ENCODE measurements around the gene CER1.

CER1 gene

DNA sequence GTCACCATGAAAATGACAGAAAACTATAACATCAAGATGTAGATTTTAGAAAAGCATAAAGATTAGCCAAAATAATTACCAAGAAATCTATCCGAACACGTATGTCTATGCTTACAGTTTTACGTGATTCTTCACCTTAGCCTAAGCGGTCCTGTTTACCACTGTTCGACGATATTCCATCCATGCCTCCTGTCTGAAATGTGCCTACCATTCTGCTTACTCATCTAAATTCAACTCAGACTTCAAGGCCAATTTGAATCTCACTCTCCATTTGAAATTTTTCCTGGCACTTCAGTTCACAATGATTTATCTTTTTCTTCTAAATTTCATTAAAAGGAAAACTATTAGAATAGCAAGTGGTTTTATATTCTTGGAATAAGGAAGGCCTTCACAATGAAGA, 44.7 kb downstream of the CER1 start:
- in situ Hi-C loops (cut with MboI; ENCODE audit: low pct_unique_long_range_greater_than_20kb, low sequenced_read_pairs, unreplicated experiment) = no loop called here
- DNase-seq (ENCODE audit: low spot score) = no peak
- TF ChIP-seq, protein P1, sequence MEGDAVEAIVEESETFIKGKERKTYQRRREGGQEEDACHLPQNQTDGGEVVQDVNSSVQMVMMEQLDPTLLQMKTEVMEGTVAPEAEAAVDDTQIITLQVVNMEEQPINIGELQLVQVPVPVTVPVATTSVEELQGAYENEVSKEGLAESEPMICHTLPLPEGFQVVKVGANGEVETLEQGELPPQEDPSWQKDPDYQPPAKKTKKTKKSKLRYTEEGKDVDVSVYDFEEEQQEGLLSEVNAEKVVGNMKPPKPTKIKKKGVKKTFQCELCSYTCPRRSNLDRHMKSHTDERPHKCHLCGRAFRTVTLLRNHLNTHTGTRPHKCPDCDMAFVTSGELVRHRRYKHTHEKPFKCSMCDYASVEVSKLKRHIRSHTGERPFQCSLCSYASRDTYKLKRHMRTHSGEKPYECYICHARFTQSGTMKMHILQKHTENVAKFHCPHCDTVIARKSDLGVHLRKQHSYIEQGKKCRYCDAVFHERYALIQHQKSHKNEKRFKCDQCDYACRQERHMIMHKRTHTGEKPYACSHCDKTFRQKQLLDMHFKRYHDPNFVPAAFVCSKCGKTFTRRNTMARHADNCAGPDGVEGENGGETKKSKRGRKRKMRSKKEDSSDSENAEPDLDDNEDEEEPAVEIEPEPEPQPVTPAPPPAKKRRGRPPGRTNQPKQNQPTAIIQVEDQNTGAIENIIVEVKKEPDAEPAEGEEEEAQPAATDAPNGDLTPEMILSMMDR (IDR thresholded peaks at IDR 0.05; ENCODE audit: extremely low read depth, insufficient read depth, missing control alignments) = no peak

- in situ Hi-C loops (cut with MboI; ENCODE audit: low pct_unique_long_range_greater_than_20kb, low sequenced_read_pairs, unreplicated experiment) = no loop called here
- no peak for DNase-seq (ENCODE audit: low spot score)
- TF ChIP-seq, protein P1 (IDR thresholded peaks at IDR 0.05; ENCODE audit: extremely low read depth, insufficient read depth, missing control alignments) = no peak
Measured at GRCh38 chr9:14677396-14677795, 45.1 kb downstream of the CER1 start.

- in situ Hi-C loops (cut with MboI; ENCODE audit: low pct_unique_long_range_greater_than_20kb, low sequenced_read_pairs, unreplicated experiment) = no loop called here
- TF ChIP-seq, protein P1 (IDR thresholded peaks at IDR 0.05; ENCODE audit: extremely low read depth, insufficient read depth, missing control alignments) = no peak
- no peak for DNase-seq (ENCODE audit: low spot score)
Measured at GRCh38 chr9:14674630-14675029, 47.9 kb downstream of the CER1 start.

GRCh38 chr9:14671377-14671776, 51.2 kb downstream of the CER1 start:
- TF ChIP-seq, protein P1 (IDR thresholded peaks at IDR 0.05; ENCODE audit: extremely low read depth, insufficient read depth, missing control alignments) = no peak
- no peak for DNase-seq (ENCODE audit: low spot score)
- in situ Hi-C loops (cut with MboI; ENCODE audit: low pct_unique_long_range_greater_than_20kb, low sequenced_read_pairs, unreplicated experiment) = no loop called here

- in situ Hi-C loops (cut with MboI; ENCODE audit: low pct_unique_long_range_greater_than_20kb, low sequenced_read_pairs, unreplicated experiment) = no loop called here
- TF ChIP-seq, protein P1 (IDR thresholded peaks at IDR 0.05; ENCODE audit: extremely low read depth, insufficient read depth, missing control alignments) = no peak
- DNase-seq (ENCODE audit: low spot score) = no peak
Measured at GRCh38 chr9:14670718-14671117, 51.8 kb downstream of the CER1 start.

Data from GM13977 (cell line).